Measurements from ENCODE around the gene IPPK. TPM values are rescaled to one million over a fixed set of nuclear protein-coding genes. Genes with fewer than 3 reads are reported as not detected.
A peak's percentile ranks its signal among the peaks of the same experiment; 100 is the strongest.

IPPK gene
- total RNA-seq, 1 donor from 2014 or later: 7.6 TPM

GRCh38 chr9:92661127-92661526 lies 8.8 kb downstream of the IPPK start:
- intact Hi-C loops (cut with micrococcal nuclease): no loop called here
- ATAC-seq (no peak), DNase-seq (no peak)

- DNase-seq: no peak
- intact Hi-C loops (cut with micrococcal nuclease): no loop called here
Observed at GRCh38 chr9:92660266-92660665, 9.7 kb downstream of the IPPK start.

GRCh38 chr9:92659601-92660000 lies 10.3 kb downstream of the IPPK start:
- ATAC-seq (no peak), DNase-seq (no peak)
- intact Hi-C loops (cut with micrococcal nuclease): no loop called here

More at GRCh38 chr9:92660266-92660665, 9.7 kb downstream of the IPPK start:
- ATAC-seq: no peak

- no peak for ATAC-seq
- intact Hi-C loops (cut with micrococcal nuclease): no loop called here
- no peak for DNase-seq
Observed at GRCh38 chr9:92658611-92659010, 11.3 kb downstream of the IPPK start.

GRCh38 chr9:92658176-92658575 lies 11.8 kb downstream of the IPPK start:
- DNase-seq (no peak), ATAC-seq (no peak)
- intact Hi-C loops (cut with micrococcal nuclease): no loop called here

GRCh38 chr9:92657296-92658094 lies 12.4 kb downstream of the IPPK start:
- no peak for ATAC-seq
- intact Hi-C loops (cut with micrococcal nuclease): no loop called here

GRCh38 chr9:92656537-92656925 lies 13.4 kb downstream of the IPPK start:
- no peak for DNase-seq
- intact Hi-C loops (cut with micrococcal nuclease): no loop called here

More at GRCh38 chr9:92657296-92658094, 12.4 kb downstream of the IPPK start:
- DNase-seq: no peak

GRCh38 chr9:92655896-92656536 lies 13.9 kb downstream of the IPPK start:
- ATAC-seq: no peak
- intact Hi-C loops (cut with micrococcal nuclease): no loop called here
- no peak for DNase-seq

More at GRCh38 chr9:92656537-92656925, 13.4 kb downstream of the IPPK start:
- ATAC-seq: no peak

- ATAC-seq: no peak
- no peak for DNase-seq
- intact Hi-C loops (cut with micrococcal nuclease): no loop called here
Observed at GRCh38 chr9:92655366-92655765, 14.6 kb downstream of the IPPK start.

GRCh38 chr9:92654481-92655301 lies 15.2 kb downstream of the IPPK start:
- ATAC-seq: peak; percentile 17
- intact Hi-C loops (cut with micrococcal nuclease): no loop called here
- no peak for DNase-seq

- intact Hi-C loops (cut with micrococcal nuclease): no loop called here
- DNase-seq: no peak
- ATAC-seq: no peak
Observed at GRCh38 chr9:92652461-92652860, 17.5 kb downstream of the IPPK start.

GRCh38 chr9:92650839-92651621 lies 18.9 kb downstream of the IPPK start:
- peak; percentile 93 for ATAC-seq
- peak; percentile 82 for DNase-seq
- intact Hi-C loops (cut with micrococcal nuclease): no loop called here

- intact Hi-C loops (cut with micrococcal nuclease): no loop called here
- no peak for DNase-seq
- no peak for ATAC-seq
Observed at GRCh38 chr9:92650296-92650695, 19.6 kb downstream of the IPPK start.

GRCh38 chr9:92649007-92649406 lies 20.9 kb downstream of the IPPK start:
- intact Hi-C loops (cut with micrococcal nuclease): no loop called here
- DNase-seq (no peak), ATAC-seq (no peak)

GRCh38 chr9:92648474-92648971 lies 21.4 kb downstream of the IPPK start:
- intact Hi-C loops (cut with micrococcal nuclease): no loop called here
- ATAC-seq: no peak
- no peak for DNase-seq

- intact Hi-C loops (cut with micrococcal nuclease): no loop called here
- ATAC-seq: no peak
- DNase-seq: no peak
Observed at GRCh38 chr9:92647671-92648473, 22.1 kb downstream of the IPPK start.

- no peak for DNase-seq
- no peak for ATAC-seq
- intact Hi-C loops (cut with micrococcal nuclease): no loop called here
Observed at GRCh38 chr9:92645041-92645440, 24.9 kb downstream of the IPPK start.

- no peak for ATAC-seq
- intact Hi-C loops (cut with micrococcal nuclease): no loop called here
- no peak for DNase-seq
Observed at GRCh38 chr9:92644278-92644677, 25.7 kb downstream of the IPPK start.
